D721Med (cell line): Measurements from ENCODE around the gene LZTFL1.

ENCODE experiments used
- DNase-seq: peaks from one replicate; pipeline ENCODE4 v3.0.0; 2011; ENCODE audit warnings: low spot score; ENCODE audit not compliant: insufficient read length
- FAIRE-seq: peaks from 2 replicates; lab custom pipeline; 2011; peaks lifted over from hg19 to GRCh38; lab: Jason Lieb, UNC
- TF ChIP-seq, protein P1 (sequence below): IDR thresholded peaks from 2 replicates; pipeline ENCODE4 v1.5.1; 2012; ENCODE audit warnings: mild to moderate bottlenecking, control low read depth; ENCODE audit not compliant: insufficient read depth; ENCODE audit errors: missing control alignments

The LZTFL1 gene

GRCh38 chr3:45798034-45798433, 43.9 kb downstream of the LZTFL1 start:
- DNase-seq, result no peak
- TF ChIP-seq, protein P1, sequence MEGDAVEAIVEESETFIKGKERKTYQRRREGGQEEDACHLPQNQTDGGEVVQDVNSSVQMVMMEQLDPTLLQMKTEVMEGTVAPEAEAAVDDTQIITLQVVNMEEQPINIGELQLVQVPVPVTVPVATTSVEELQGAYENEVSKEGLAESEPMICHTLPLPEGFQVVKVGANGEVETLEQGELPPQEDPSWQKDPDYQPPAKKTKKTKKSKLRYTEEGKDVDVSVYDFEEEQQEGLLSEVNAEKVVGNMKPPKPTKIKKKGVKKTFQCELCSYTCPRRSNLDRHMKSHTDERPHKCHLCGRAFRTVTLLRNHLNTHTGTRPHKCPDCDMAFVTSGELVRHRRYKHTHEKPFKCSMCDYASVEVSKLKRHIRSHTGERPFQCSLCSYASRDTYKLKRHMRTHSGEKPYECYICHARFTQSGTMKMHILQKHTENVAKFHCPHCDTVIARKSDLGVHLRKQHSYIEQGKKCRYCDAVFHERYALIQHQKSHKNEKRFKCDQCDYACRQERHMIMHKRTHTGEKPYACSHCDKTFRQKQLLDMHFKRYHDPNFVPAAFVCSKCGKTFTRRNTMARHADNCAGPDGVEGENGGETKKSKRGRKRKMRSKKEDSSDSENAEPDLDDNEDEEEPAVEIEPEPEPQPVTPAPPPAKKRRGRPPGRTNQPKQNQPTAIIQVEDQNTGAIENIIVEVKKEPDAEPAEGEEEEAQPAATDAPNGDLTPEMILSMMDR, result no peak
- no peak for FAIRE-seq

GRCh38 chr3:45796902-45797637, 44.8 kb downstream of the LZTFL1 start:
- TF ChIP-seq, protein P1, result no peak
- DNase-seq (no peak), FAIRE-seq (no peak)

DNA sequence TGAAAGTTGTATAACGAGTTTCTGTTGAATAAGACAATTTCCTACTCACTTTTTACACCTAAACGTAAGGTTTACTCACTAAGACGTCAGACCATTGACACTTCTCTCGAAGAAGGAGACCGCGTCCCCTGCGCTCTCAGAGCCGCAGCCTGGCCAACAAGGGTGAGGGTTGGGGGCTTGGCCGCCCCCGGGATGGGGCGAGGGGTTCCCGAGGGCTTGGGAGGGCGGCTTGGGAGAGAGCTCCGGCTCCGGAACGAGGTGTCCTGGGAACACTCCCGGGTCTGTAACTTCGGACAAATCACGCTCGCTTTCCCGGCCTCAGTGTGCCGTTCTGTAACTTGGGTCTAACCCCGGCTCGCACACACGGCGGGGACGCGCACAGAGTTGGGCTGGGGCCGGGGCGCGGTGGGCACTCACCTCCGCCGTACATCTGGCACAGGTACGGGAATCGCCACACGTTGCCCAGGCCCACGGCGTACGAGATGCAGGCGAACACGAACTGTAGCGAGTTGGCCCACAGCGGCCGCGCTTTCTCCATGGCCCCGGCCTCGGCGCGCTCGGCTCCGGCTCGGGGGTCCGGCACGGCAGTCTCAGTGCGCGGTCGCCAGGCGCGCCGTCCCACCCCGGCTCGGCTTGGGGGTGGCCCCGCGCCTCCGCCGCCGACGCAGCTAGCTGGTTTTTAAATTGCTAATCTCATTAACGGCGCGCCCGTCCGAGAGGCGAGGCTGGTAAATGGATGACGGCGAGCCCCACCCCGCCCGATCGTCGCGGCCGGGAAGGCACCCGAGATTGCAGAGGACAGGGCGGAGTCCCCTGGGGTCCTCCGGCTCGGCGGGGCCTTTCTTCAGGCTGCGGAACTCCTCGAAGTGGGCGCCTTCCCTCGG, 45.8 kb downstream of the LZTFL1 start, which contains the start of gene SLC6A20:
Gene SLC6A20 (minus strand): TSS at position 655 of the 884 bp plus-strand sequence. CDS start 117 bp downstream, at position 538.
- TF ChIP-seq, protein P1, result no peak
- FAIRE-seq, result no peak
- DNase-seq, result no peak

DNA sequence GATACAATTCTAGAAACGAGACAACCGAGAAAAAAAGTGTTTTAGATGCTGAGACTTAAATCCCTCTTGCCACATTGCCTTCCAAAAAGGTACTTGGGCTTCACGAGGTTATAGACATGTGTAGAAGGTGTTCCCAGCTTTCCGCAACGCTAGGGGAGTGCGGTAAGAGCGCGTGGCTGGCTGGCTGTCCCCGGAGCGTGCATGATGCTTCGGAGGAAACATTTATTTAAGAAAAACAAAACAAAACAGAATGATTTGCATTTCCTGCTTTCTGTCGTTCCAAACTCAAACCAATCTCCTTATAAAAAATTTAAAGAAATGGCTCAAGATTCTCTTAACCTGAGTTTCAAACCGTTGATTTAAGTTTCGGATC, 46.4 kb downstream of the LZTFL1 start:
- no peak for FAIRE-seq

DNA sequence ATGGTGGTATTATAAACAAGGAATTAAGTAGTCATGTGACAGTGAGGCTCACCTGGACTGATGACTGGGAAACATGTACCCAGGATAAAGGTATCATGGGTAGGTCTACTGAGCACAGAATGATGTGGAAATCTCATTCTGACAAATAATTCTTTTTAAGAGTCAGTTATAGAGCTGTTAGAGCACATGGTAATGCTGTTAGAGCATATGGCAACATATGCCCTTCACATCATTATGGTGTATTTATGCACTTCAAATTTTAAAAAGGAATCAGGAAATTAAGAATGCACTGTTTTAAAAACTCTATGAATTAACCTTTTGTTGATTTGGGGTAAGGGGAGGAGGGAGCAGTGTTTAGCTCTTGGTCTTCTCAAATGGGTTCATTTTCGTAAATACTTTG, 47.3 kb downstream of the LZTFL1 start:
- DNase-seq (no peak), FAIRE-seq (no peak)
- TF ChIP-seq, protein P1, result no peak

More for the DNA sequence above, 46.4 kb downstream of the LZTFL1 start:
- TF ChIP-seq, protein P1, result no peak
- no peak for DNase-seq

GRCh38 chr3:45794177-45794560, 47.8 kb downstream of the LZTFL1 start:
- no peak for DNase-seq
- no peak for FAIRE-seq
- TF ChIP-seq, protein P1, result no peak
